ENCODE measurements around the gene IL25.

GRCh38 chr14:23365732-23366425 is 6.7 kb upstream of the IL25 start:
- TF ChIP-seq CTCF (IDR thresholded peaks at IDR 0.05 in 4 of 5, conservative IDR thresholded peaks at IDR 0.05 in 1 of 5): no peak
- peak in 1 of 2 donors; percentile 53 for TF ChIP-seq POLR2A (IDR thresholded peaks at IDR 0.05)

Measured in gastrocnemius medialis (tissue), 4 donors.